Heart right ventricle (tissue), 16 donors: ENCODE measurements around the gene MAPK7. TPM values are rescaled to one million over a fixed set of nuclear protein-coding genes. Genes with fewer than 3 reads are reported as not detected.
A peak's percentile ranks its signal among the peaks of the same experiment; 100 is the strongest.

Experiments
- ATAC-seq, 8 donors: fragments of 200-7000 bp; cut with Tn5 transposase; one replicate each; pipeline ENCODE4 v1.9.1; 2020; ENCODE audit warnings: mild to moderate bottlenecking in 8 of 8, moderate library complexity in 8 of 8, moderate number of reproducible peaks in 1 of 8
- DNase-seq, 2 donors: peaks; one replicate each; pipeline ENCODE4 v3.0.0-alpha.2; 2020
- H3K27ac ChIP-seq, 10 donors: fragments of 200-600 bp; sonication (generic) in 2 of 10; one replicate each; pipeline versions ENCODE4 v1.5.0 to v1.8.0; 2020 to 2022; ENCODE audit warnings: mild to moderate bottlenecking in 3 of 10
- H3K27me3 ChIP-seq, 7 donors: fragments of 200-600 bp; one replicate each; pipeline ENCODE4 v1.8.0; 2021 to 2022; ENCODE audit warnings: mild to moderate bottlenecking in 2 of 7
- H3K36me3 ChIP-seq, 9 donors: fragments of 200-600 bp; sonication (generic) in 1 of 9; one replicate each; pipeline versions ENCODE4 v1.5.0 to v1.8.0; 2020 to 2022; ENCODE audit warnings: mild to moderate bottlenecking in 2 of 9
- H3K4me1 ChIP-seq, 9 donors: fragments of 200-600 bp; sonication (generic) in 1 of 9; one replicate each; pipeline versions ENCODE4 v1.5.0 to v1.8.0; 2020 to 2022; ENCODE audit warnings: mild to moderate bottlenecking in 4 of 9
- H3K4me3 ChIP-seq, 10 donors: fragments of 200-600 bp; sonication (generic) in 2 of 10; one replicate each; pipeline versions ENCODE4 v1.5.0 to v1.8.0; 2020 to 2022; ENCODE audit warnings: mild to moderate bottlenecking in 7 of 10, moderate library complexity in 2 of 10
- H3K9me3 ChIP-seq, 11 donors: fragments of 200-600 bp in 10 of 11; sonication (generic) in 2 of 11; one replicate each; pipeline versions ENCODE4 v1.5.0 to v1.8.0; 2013 to 2022; ENCODE audit warnings: mild to moderate bottlenecking in 2 of 11, control low read depth in 1 of 11, moderate library complexity in 1 of 11
- WGBS, 2 donors: extraction: QIAGEN DNeasy Blood & Tissue Kit; methylation state at CpG; one replicate each; pipeline ENCODE4 v1.1.7; 2013; ENCODE audit warnings: inconsistent platforms in 1 of 2; 5-methylcytosine and 5-hydroxymethylcytosine counted together
- intact Hi-C, 10 donors: fragments of 100-400 bp; cut with DNase I; formaldehyde crosslinking; loops; one replicate each; pipeline versions ENCODE4 v1.11.1 to v1.14.2; 2022
- polyA plus RNA-seq, 2 donors: library from polyadenylated mRNA; stranded (reverse); fragments of 200-250 nt; gene quantifications; one replicate each; pipeline ENCODE4 v1.2.3, GENCODE V29; 2013
- total RNA-seq, 10 donors: library from RNA; stranded (reverse); fragmentation: NEBNext Ultra II Directional in 3 of 10; extraction: Animal tissue kit (Norgen Biotek cat#: 25700) in 3 of 10; gene quantifications; one replicate each; pipeline versions ENCODE4 v1.2.1 to v1.2.4, GENCODE V29; 2021 to 2023
- TF ChIP-seq, protein P1 (sequence below), 9 donors: fragments of 200-600 bp; sonication (generic) in 2 of 9; IDR thresholded peaks; one replicate each; pipeline versions ENCODE4 v1.5.0 to v1.8.0; 2021 to 2022; ENCODE audit warnings: antibody characterized with exemption in 9 of 9, mild to moderate bottlenecking in 5 of 9, moderate library complexity in 1 of 9
- donor health status: Arrhythmogenic right ventricular cardiomyopathy.
- donor health status: ischemic (EF 13 %, LVEDD 7.1; RV severe dilation, severe dysfunction).
- donor health status: healthy with polysubstance abuse.
- donor health status: DM: no; HTN: yes; CAD: no.
- donor health status: DM: no; HTN: no; CAD: no.
- donor health status: ischemic (EF 25% LVEDD 6.9; RV normal size, moderate dysfunction).
- donor health status: ischemic (EF 25% LVEDD 5.7; RV mildly dilated, moderate dysfunction).
- donor health status: healthy.
- donor health status: DM: yes; HTN: yes; CAD: no.
- donor health status: Ischemic cardiomyopathy.
- donor health status: ischemic (EF 35%, LVEDD 5.7; RV mildly dilated, moderate dysfunction).
- donor health status: nonischemic (EF 11% LVEDD 7.7; RV severe dilation, severe dysfunction).
- donor health status: DM: yes; HTN: yes; CAD: no.
- donor health status: PGD.
- donor health status: ischemic (EF 29% LVEDD 5.4; RV normal size, mild dysfunction).
- donor health status: nonischemic (EF 23%, LVEDD 6.1; RV moderate dilation, normal function).

The MAPK7 gene
- total and polyA plus RNA-seq, 12 donors, result 7.3 to 16.6 (median 11.4) TPM

DNA sequence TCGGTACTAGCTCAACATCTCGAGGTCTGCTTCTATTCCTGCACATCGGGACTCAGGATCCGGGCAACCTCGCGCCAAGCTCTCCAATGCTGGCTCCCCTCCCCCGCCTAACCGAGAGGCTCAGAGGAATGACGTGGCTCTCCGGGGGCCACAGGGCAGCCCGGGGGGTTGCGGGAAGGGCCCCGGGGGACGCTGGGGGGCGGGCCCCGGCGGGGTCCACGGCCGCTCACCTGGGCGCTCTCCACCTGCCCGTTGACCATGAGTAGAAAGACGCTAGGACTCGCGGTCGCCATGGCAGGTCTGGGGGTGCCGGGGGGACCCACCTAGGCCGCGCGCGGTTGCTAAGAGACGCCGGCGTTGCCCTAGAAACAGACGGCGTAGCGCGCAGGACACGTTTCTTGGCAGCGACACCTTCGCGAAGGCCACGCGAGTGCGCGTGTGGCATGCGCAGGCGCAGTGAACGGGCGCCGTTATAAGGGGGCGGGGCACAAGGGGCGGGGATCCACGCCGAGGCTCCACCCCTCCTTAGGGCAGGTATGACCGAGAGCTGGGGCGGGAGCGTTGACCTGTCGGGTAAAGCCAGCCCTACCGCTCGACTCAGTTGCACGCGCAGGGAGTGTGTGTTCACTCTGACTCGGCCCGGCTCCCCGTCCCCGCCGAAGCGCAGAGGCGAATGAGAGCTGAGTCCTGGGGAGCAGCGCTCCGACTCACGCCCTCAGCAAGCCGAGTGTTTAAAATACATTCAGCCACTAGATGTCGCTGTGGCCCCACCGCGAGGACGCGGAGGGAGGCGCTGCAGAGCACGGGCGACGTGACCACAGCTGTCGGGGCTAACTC lies 15.8 kb upstream of the MAPK7 start, which contains the start of gene B9D1:
B9D1 (minus strand) TSS at position 447 of the 837 bp plus-strand sequence; CDS start at position 293, 154 bp downstream.
- WGBS, 2 donors, result 1% methylated on average over 83 of the region's 83 CpGs
- peak; percentile 89 to 94 for DNase-seq
- H3K27me3 ChIP-seq, result no peaks in the 10 kb centered on the region
- TF ChIP-seq, protein P1, sequence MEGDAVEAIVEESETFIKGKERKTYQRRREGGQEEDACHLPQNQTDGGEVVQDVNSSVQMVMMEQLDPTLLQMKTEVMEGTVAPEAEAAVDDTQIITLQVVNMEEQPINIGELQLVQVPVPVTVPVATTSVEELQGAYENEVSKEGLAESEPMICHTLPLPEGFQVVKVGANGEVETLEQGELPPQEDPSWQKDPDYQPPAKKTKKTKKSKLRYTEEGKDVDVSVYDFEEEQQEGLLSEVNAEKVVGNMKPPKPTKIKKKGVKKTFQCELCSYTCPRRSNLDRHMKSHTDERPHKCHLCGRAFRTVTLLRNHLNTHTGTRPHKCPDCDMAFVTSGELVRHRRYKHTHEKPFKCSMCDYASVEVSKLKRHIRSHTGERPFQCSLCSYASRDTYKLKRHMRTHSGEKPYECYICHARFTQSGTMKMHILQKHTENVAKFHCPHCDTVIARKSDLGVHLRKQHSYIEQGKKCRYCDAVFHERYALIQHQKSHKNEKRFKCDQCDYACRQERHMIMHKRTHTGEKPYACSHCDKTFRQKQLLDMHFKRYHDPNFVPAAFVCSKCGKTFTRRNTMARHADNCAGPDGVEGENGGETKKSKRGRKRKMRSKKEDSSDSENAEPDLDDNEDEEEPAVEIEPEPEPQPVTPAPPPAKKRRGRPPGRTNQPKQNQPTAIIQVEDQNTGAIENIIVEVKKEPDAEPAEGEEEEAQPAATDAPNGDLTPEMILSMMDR (IDR thresholded peaks at IDR 0.05), result peak; percentile 96 to 100 (median 99)
- ATAC-seq, result peak; percentile 94 to 98 (median 96)
- peaks cover 0 to under 1% (median 0%) of the 10 kb centered on the region in 9 donors for H3K36me3 ChIP-seq
- H3K4me3 ChIP-seq, result peak within 1 kb of the TSS; percentile 48 to 90 (median 76)
- peaks cover 0 to 16% (median 10%) of the 10 kb centered on the region in 9 donors for H3K4me1 ChIP-seq
- intact Hi-C loops, result loop anchor here (1.0 to 10.0 kb wide), 10 partner anchors 40 to 405 kb away; no protein-coding TSS in a partner anchor
- peak within 1 kb of the TSS in 9 of 10 donors; percentile 67 to 82 (median 72) for H3K27ac ChIP-seq
- no peaks in the 10 kb centered on the region for H3K9me3 ChIP-seq

- peak overlapping the region in 8 of 10 donors; percentile 67 to 82 (median 72) for H3K27ac ChIP-seq
- 27 to 28% methylated on average over 14 of the region's 14 CpGs for WGBS, 2 donors
- TF ChIP-seq, protein P1 (IDR thresholded peaks at IDR 0.05), result peak in 3 of 9 donors; percentile 6 to 44 (median 44)
- intact Hi-C loops, result loop anchor here (1.0 to 10.0 kb wide), 10 partner anchors 41 to 404 kb away; no protein-coding TSS in a partner anchor
- no peaks in the 10 kb centered on the region for H3K9me3 ChIP-seq
- H3K4me1 ChIP-seq, result peaks cover 0 to 21% (median 10%) of the 10 kb centered on the region in 9 donors
- no peak for ATAC-seq
- H3K36me3 ChIP-seq, result no peaks in the 10 kb centered on the region
- DNase-seq, result no peak
- peak overlapping the region in 9 of 10 donors; percentile 48 to 89 (median 73) for H3K4me3 ChIP-seq
- H3K27me3 ChIP-seq, result no peaks in the 10 kb centered on the region
Measured at GRCh38 chr17:19363114-19363438, 15.2 kb upstream of the MAPK7 start.

DNA sequence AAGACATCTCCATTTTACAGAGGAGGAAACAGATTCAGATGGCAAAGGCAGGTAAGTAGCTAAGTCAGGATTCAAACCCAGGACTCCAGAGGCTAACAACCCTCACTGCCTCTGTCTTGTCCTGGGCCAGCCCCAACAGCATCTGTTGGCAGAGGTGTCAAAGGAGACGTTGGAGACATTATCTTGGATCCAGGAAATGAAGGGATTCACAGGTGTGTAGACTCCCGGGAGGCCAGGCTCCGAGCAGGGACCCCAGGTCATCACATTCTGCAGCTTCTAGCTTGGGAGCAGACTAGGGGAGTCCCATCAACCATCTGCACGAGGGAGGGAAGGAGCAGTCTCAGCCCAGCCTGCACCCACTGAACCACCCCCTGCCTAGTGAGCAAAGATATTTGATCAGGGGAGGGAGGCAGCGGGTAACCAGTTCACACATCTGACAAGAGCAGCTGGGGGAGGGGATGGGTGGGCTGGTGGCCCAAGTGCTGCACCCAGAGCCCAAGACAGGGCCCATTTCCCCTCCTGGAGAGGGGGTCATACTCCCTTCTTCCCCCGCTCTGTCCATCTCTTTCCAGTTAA lies 14.8 kb upstream of the MAPK7 start:
- Histone ChIP-seq H3K9me3 (no peaks in the 10 kb centered on the region), H3K4me3 (no peak overlapping the region), H3K4me1 (peaks cover 0 to 25% (median 10%) of the 10 kb centered on the region in 9 donors), H3K27ac (no peak overlapping the region), H3K27me3 (no peaks in the 10 kb centered on the region), H3K36me3 (no peaks in the 10 kb centered on the region)
- ATAC-seq, result no peak
- no peak for DNase-seq
- 56 to 62% methylated on average over 6 of the region's 6 CpGs for WGBS, 2 donors
- intact Hi-C loops, result loop anchor here (1.0 to 10.0 kb wide), 10 partner anchors 41 to 404 kb away; no protein-coding TSS in a partner anchor
- TF ChIP-seq, protein P1 (IDR thresholded peaks at IDR 0.05), result no peak
